Measurements from ENCODE around the gene PMM1.

PMM1 gene

GRCh38 chr22:41567512-41567768 lies 22.2 kb downstream of the PMM1 start:
- Histone ChIP-seq H3K4me1 (ENCODE audit: control insufficient read depth in 1 of 2, insufficient read depth in 1 of 2, low read depth in 1 of 2, low read length in 1 of 2) (no peaks in the 10 kb centered on the region), H3K9me3 (no peaks in the 10 kb centered on the region), H3K27me3 (peaks cover 10% of the 10 kb centered on the region), H3K27ac (no peak overlapping the region), H3K4me3 (ENCODE audit: low read depth in 1 of 2, low read length in 1 of 2) (no peak overlapping the region), H3K36me3 (no peaks in the 10 kb centered on the region)
- no peak for TF ChIP-seq CTCF (IDR thresholded peaks at IDR 0.05)

- peaks cover 29% of the 10 kb centered on the region for H3K27me3 ChIP-seq
- H3K36me3 ChIP-seq: no peaks in the 10 kb centered on the region
- H3K4me1 ChIP-seq (ENCODE audit: control insufficient read depth in 1 of 2, insufficient read depth in 1 of 2, low read depth in 1 of 2, low read length in 1 of 2): no peaks in the 10 kb centered on the region
- no peak for TF ChIP-seq CTCF (IDR thresholded peaks at IDR 0.05)
- no peak overlapping the region for H3K27ac ChIP-seq
- no peak overlapping the region for H3K4me3 ChIP-seq (ENCODE audit: low read depth in 1 of 2, low read length in 1 of 2)
- H3K9me3 ChIP-seq: no peaks in the 10 kb centered on the region
Observed at GRCh38 chr22:41565403-41566054, 24.1 kb downstream of the PMM1 start.

GRCh38 chr22:41564563-41564962 lies 25.1 kb downstream of the PMM1 start:
- Histone ChIP-seq H3K9me3 (no peaks in the 10 kb centered on the region), H3K36me3 (no peaks in the 10 kb centered on the region), H3K4me3 (ENCODE audit: low read depth in 1 of 2, low read length in 1 of 2) (no peak overlapping the region), H3K27me3 (peaks cover 39% of the 10 kb centered on the region), H3K4me1 (ENCODE audit: control insufficient read depth in 1 of 2, insufficient read depth in 1 of 2, low read depth in 1 of 2, low read length in 1 of 2) (no peaks in the 10 kb centered on the region), H3K27ac (no peak overlapping the region)
- TF ChIP-seq CTCF (IDR thresholded peaks at IDR 0.05): no peak

GRCh38 chr22:41563051-41563711 lies 26.5 kb downstream of the PMM1 start:
- TF ChIP-seq CTCF (IDR thresholded peaks at IDR 0.05): no peak
- Histone ChIP-seq H3K4me1 (ENCODE audit: control insufficient read depth in 1 of 2, insufficient read depth in 1 of 2, low read depth in 1 of 2, low read length in 1 of 2) (no peaks in the 10 kb centered on the region), H3K9me3 (no peaks in the 10 kb centered on the region), H3K27me3 (peaks cover 51% of the 10 kb centered on the region), H3K4me3 (ENCODE audit: low read depth in 1 of 2, low read length in 1 of 2) (no peak overlapping the region), H3K27ac (no peak overlapping the region), H3K36me3 (no peaks in the 10 kb centered on the region)

GRCh38 chr22:41562461-41562860 lies 27.2 kb downstream of the PMM1 start:
- H3K4me3 ChIP-seq (ENCODE audit: low read depth in 1 of 2, low read length in 1 of 2): no peak overlapping the region
- TF ChIP-seq CTCF (IDR thresholded peaks at IDR 0.05): no peak
- no peaks in the 10 kb centered on the region for H3K36me3 ChIP-seq
- H3K27ac ChIP-seq: no peak overlapping the region
- H3K4me1 ChIP-seq (ENCODE audit: control insufficient read depth in 1 of 2, insufficient read depth in 1 of 2, low read depth in 1 of 2, low read length in 1 of 2): no peaks in the 10 kb centered on the region
- no peaks in the 10 kb centered on the region for H3K9me3 ChIP-seq
- peaks cover 58% of the 10 kb centered on the region for H3K27me3 ChIP-seq
